ENCODE measurements around the gene ACTR2. TPM values are rescaled to one million over a fixed set of nuclear protein-coding genes. Genes with fewer than 3 reads are reported as not detected.
A peak's percentile ranks its signal among the peaks of the same experiment; 100 is the strongest.

ACTR2 gene
- total RNA-seq, 4 donors from 2014 or later = 56.9 to 123 (median 81.8) TPM

DNA sequence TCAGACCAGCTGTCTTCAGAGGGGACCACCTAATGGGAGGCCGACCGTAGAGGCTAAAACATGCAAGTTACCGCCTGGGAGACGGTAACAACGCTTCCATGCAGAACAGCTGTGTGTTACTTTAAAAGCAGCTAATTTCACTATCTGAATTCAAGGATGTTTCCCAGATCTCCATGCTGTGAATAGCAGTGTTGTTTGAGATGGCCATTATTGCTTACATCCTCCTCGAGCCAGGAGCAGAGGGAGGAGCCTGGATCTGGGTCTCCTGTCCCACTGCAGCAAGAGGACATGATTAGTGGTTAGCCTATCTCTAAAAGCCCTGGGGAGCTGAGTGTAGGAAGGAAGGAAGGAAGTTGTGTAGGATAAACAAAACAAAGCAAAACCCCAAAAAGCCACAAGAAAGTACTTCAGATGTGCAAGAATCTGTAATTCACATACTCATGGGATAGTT is 50.9 kb downstream of the ACTR2 start:
- DNase-seq = no peak
- Histone ChIP-seq H3K36me3 (no peaks in the 10 kb centered on the region), H3K4me1 (no peaks in the 10 kb centered on the region), H3K27ac (no peak overlapping the region), H3K9me3 (no peaks in the 10 kb centered on the region), H3K27me3 (no peaks in the 10 kb centered on the region), H3K4me3 (no peak overlapping the region)
- WGBS, 2 donors (ENCODE audit: low coverage in 1 of 2) = 62% methylated on average over 6 of the region's 6 CpGs; no CpG with 5 or more reads in 1 of the 2 donors
- intact Hi-C loops (cut with DNase I; ENCODE audit: low total_unique reads) = no loop called here
- in situ Hi-C loops (cut with MboI; ENCODE audit: low pct_ligation_motif_present in 1 of 4, low pct_unique_long_range_greater_than_20kb in 1 of 4, low sequenced_read_pairs in 3 of 4) = no loop called here
- TF ChIP-seq, protein P1, sequence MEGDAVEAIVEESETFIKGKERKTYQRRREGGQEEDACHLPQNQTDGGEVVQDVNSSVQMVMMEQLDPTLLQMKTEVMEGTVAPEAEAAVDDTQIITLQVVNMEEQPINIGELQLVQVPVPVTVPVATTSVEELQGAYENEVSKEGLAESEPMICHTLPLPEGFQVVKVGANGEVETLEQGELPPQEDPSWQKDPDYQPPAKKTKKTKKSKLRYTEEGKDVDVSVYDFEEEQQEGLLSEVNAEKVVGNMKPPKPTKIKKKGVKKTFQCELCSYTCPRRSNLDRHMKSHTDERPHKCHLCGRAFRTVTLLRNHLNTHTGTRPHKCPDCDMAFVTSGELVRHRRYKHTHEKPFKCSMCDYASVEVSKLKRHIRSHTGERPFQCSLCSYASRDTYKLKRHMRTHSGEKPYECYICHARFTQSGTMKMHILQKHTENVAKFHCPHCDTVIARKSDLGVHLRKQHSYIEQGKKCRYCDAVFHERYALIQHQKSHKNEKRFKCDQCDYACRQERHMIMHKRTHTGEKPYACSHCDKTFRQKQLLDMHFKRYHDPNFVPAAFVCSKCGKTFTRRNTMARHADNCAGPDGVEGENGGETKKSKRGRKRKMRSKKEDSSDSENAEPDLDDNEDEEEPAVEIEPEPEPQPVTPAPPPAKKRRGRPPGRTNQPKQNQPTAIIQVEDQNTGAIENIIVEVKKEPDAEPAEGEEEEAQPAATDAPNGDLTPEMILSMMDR (IDR thresholded peaks at IDR 0.05) = no peak
- TF ChIP-seq EP300 (IDR thresholded peaks at IDR 0.05; ENCODE audit: low read depth) = no peak
- TF ChIP-seq POLR2AphosphoS5 (IDR thresholded peaks at IDR 0.05) = no peak
- no peak for TF ChIP-seq POLR2A (IDR thresholded peaks at IDR 0.05)

DNA sequence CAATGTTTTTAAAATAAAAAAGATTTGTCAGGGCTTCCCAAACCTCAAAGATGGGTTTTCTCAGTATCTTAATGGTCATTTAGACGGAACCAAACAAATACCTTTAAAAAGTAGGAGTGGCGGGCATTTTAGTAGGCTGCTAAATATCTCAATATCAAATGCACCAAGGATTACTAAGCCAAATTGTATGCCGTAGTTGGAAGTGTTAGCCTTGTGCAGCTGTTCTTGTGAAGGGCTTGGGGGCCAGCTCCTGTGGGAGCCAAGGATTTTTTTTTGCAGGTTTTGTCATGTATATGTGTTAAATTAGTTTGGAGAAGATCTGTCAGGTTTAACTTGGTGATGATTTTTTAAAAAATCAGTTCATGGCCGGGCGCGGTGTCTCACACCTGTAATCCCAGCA is 52.1 kb downstream of the ACTR2 start:
- intact Hi-C loops (cut with DNase I; ENCODE audit: low total_unique reads) = no loop called here
- Histone ChIP-seq H3K27ac (no peak overlapping the region), H3K4me1 (no peaks in the 10 kb centered on the region), H3K36me3 (no peaks in the 10 kb centered on the region), H3K4me3 (no peak overlapping the region), H3K9me3 (no peaks in the 10 kb centered on the region), H3K27me3 (no peaks in the 10 kb centered on the region)
- in situ Hi-C loops (cut with MboI; ENCODE audit: low pct_ligation_motif_present in 1 of 4, low pct_unique_long_range_greater_than_20kb in 1 of 4, low sequenced_read_pairs in 3 of 4) = no loop called here
- TF ChIP-seq POLR2A (IDR thresholded peaks at IDR 0.05) (no peak), EP300 (IDR thresholded peaks at IDR 0.05; ENCODE audit: low read depth) (no peak), POLR2AphosphoS5 (IDR thresholded peaks at IDR 0.05) (no peak)
- TF ChIP-seq, protein P1 (IDR thresholded peaks at IDR 0.05) = no peak
- WGBS, 2 donors (ENCODE audit: low coverage in 1 of 2) = 93 to 96% methylated on average over 3 to 6 of the region's 6 CpGs
- no peak for DNase-seq

DNA sequence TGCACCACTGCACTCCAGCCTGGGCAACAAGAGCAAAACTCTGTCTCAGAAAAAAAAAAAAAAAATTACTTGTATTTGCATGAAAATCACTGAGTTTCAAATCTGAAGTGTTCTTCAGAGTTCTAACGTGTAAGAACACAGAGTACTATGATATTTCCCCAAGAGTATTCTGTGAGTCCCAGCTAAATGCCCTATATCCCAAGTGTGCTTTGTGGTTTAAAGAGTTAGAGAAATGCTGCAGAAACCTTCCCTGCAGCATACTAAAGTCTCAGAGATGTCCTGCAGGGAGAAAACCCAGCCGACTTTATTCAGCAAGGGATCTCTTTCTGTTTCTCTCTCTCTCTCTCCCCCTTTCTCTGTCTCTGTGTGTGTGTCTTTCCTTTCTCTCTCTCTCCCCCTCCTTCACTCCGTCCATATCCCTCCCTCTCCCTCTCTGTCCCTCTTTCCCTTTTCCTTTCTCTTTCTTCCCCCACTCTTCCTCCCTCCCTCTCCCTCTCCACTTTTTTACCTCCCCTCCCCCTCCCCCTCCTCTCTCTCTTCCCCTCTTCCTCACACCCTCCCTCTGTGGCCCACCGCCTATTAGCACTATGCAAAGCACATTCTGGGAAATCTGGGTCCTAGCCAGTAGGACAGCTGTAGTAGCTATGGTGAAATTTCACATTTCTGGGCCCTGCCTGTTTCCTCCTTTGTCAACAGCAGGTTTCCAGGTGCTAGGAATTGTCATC is 54.2 kb downstream of the ACTR2 start:
- 17 to 61% methylated on average over 3 to 4 of the region's 4 CpGs for WGBS, 2 donors (ENCODE audit: low coverage in 1 of 2)
- TF ChIP-seq, protein P1 (IDR thresholded peaks at IDR 0.05) = no peak
- no peak for TF ChIP-seq POLR2A (IDR thresholded peaks at IDR 0.05)
- peak in 1 of 3 donors; percentile 28 for TF ChIP-seq POLR2AphosphoS5 (IDR thresholded peaks at IDR 0.05)
- TF ChIP-seq EP300 (IDR thresholded peaks at IDR 0.05; ENCODE audit: low read depth) = no peak
- DNase-seq = no peak

DNA sequence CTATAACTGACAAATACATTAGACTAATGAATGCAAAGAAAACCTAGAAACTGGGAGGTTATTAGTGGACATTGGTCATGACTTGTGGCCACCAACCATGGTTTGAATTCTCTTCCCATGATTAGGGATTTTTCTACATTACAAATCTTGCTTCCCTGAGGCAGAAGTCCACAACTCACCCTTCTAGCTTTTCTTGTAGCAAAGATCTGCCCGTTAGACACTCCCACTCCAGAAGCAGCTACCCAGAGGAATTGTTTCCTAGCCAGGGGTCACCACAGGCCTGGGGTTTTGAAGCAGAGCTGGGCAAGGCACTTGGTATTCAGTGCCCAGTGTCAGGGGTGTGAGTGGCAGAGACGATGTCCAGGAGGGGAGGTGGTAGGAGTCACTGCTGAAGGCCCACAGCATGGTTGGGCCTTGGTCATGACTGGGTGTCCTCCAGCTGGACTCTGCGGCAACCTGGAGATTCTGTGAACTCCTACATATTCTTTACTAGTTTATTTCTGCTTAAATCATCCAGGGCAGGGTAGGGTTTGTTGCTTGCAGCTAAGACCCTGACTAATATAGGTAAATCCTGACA is 54.9 kb downstream of the ACTR2 start:
- TF ChIP-seq POLR2AphosphoS5 (IDR thresholded peaks at IDR 0.05) (no peak), POLR2A (IDR thresholded peaks at IDR 0.05) (no peak), EP300 (IDR thresholded peaks at IDR 0.05; ENCODE audit: low read depth) (no peak)
- TF ChIP-seq, protein P1 (IDR thresholded peaks at IDR 0.05) = no peak
- H3K27me3 ChIP-seq = no peaks in the 10 kb centered on the region
- intact Hi-C loops (cut with DNase I; ENCODE audit: low total_unique reads) = no loop called here
- in situ Hi-C loops (cut with MboI; ENCODE audit: low pct_ligation_motif_present in 1 of 4, low pct_unique_long_range_greater_than_20kb in 1 of 4, low sequenced_read_pairs in 3 of 4) = no loop called here
- H3K36me3 ChIP-seq = no peaks in the 10 kb centered on the region
- H3K27ac ChIP-seq = no peak overlapping the region
- H3K4me3 ChIP-seq = no peak overlapping the region
- no peak for DNase-seq
- 92 to 99% methylated on average over 2 to 3 of the region's 3 CpGs for WGBS, 2 donors (ENCODE audit: low coverage in 1 of 2)
- H3K9me3 ChIP-seq = no peaks in the 10 kb centered on the region
- no peaks in the 10 kb centered on the region for H3K4me1 ChIP-seq

More for the DNA sequence above, 54.2 kb downstream of the ACTR2 start:
- no peaks in the 10 kb centered on the region for H3K9me3 ChIP-seq
- H3K27ac ChIP-seq = no peak overlapping the region
- in situ Hi-C loops (cut with MboI; ENCODE audit: low pct_ligation_motif_present in 1 of 4, low pct_unique_long_range_greater_than_20kb in 1 of 4, low sequenced_read_pairs in 3 of 4) (no loop called here), intact Hi-C loops (cut with DNase I; ENCODE audit: low total_unique reads) (no loop called here)
- H3K4me1 ChIP-seq = no peaks in the 10 kb centered on the region
- H3K4me3 ChIP-seq = no peak overlapping the region
- H3K27me3 ChIP-seq = no peaks in the 10 kb centered on the region
- no peaks in the 10 kb centered on the region for H3K36me3 ChIP-seq
